B cell (primary cell): Measurements from ENCODE around the gene AZIN2.

Experiments
- CTCF ChIP-seq: fragments of 200-600 bp; IDR thresholded peaks from one replicate; pipeline ENCODE4 v1.8.0; 2022; ENCODE audit warnings: antibody characterized with exemption, mild to moderate bottlenecking
- EZH2 ChIP-seq: IDR thresholded peaks from 2 replicates; pipeline ENCODE4 v1.6.1; 2012; ENCODE audit warnings: borderline replicate concordance, low read depth, mild to moderate bottlenecking, moderate library complexity, low read length; ENCODE audit not compliant: insufficient read depth, poor library complexity, severe bottlenecking

- TF ChIP-seq EZH2 (no peak), CTCF (no peak)
Measured at GRCh38 chr1:33070628-33071027, 10.3 kb upstream of the AZIN2 start.
